HG03342 (cell line): ENCODE results near the gene DPT.

Experiments
- ATAC-seq: cut with Tn5 transposase; IDR thresholded peaks from one replicate; pipeline ENCODE4 v1.9.1; 2021; ENCODE audit warnings: mild to moderate bottlenecking, moderate library complexity; ENCODE audit not compliant: unreplicated experiment

The DPT gene

GRCh38 chr1:168672278-168672677, 56.7 kb downstream of the DPT start:
- ATAC-seq: no peak

DNA sequence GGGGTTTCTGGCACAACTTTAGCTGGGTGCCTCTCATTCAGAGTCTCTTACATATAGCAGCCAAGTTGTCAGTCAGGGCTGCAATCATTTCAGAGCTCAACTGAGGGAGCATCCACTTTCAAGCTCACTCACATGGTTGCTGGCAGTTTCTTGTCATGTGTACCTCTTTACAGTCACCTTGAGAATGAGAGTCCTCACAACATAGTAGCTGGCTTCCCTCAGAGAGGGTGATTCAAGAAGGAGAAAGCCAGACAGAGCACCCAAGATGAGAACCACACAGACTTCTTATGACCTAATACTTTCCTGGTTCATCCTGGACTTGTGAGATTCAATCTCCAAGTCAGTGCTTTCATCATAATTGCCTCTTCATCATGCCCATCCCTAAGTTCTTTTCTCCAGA, 57.2 kb downstream of the DPT start:
- no peak for ATAC-seq

DNA sequence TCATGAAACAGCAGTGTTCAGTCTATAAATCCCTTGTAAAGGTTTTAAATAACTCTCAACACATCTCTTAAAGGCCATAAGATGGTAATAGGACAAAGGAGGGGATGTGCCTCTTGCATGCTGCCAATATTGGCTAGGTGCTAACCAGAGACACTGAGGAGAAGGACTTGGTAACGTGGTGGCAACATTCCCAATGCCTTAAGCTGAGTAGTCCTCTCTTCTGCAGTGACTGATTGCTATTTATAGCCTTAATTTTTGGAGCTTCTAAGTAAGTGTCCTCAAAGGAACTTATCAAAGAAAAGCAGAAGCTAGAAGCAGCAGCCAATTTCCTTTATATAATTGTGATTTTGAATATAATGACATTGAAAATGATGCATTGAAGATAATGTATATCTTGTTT, 63.0 kb downstream of the DPT start:
- no peak for ATAC-seq

GRCh38 chr1:168664069-168664834, 64.8 kb downstream of the DPT start:
- ATAC-seq: no peak

- no peak for ATAC-seq
Measured at GRCh38 chr1:168656485-168656884, 72.5 kb downstream of the DPT start.

DNA sequence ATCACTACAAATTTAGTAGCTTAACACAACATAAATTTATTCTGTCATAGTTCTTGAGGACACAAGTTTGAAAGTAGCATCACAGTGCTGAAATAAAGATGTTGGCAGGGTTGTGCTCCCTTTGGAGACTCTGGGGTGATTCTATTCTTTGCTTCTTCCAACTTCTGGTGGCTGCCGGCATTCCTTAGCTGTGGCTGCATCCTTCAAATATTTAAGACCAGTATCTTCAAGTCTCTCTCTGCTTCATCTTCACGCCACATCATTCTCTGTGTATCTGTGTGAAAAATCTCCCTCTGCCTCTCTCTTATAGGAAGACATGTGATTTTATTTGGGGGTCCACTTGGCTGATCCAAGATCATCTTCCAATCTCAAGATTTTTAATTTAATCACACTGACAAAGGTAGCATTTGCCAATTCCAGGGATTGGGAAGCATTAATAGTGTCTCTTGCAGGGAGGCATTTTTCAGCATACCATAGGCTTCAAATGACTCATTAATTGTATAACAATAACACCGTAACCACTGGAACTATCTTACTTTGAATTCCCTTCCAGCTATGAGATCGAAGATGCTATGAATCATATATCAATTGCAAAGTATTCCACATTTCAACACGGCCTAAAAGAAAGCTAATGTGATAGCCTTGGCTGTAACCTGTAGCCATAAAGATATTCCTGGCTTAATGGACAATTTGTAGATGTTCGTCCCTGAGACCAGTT, 74.6 kb downstream of the DPT start:
- no peak for ATAC-seq

DNA sequence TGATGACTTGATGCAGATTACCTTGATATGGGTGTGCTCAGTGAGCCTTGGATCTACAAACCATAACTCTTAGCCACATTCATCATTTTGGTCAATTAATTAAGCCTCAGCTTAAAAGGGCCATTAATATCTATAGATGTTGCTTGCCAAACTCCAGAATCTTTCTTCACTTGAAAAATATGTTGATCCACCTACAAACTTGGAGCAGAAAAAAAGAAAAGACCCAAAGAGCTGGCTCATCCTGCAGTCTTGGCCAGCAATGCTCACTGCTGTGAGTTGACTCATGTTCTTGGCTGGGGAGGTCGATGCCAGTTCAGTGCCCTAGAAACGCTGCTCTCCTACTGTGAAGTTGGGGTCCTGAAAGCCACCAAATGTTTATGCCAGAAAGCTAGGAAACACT, 75.4 kb downstream of the DPT start:
- ATAC-seq: no peak

- no peak for ATAC-seq
Measured at GRCh38 chr1:168645721-168646120, 83.3 kb downstream of the DPT start.
